Activated CD4-positive, alpha-beta T cell treated with anti-CD3 and anti-CD28 coated beads, Interleukin-2, amount 50 U/mL, for 24 hours (primary cell): ENCODE data around the gene SLC45A2.
"Not testable (repeated sequence)": the region's sequence is repeated elsewhere in the genome, so short reads cannot be mapped to it uniquely, and the experiment has no call there.

ENCODE experiments used
- DNase-seq, 2 donors: peaks; one replicate each; pipeline ENCODE4 v3.0.0-alpha.2; 2020; ENCODE audit warnings: low read depth in 1 of 2, low spot score in 1 of 2

Gene SLC45A2, protein sequence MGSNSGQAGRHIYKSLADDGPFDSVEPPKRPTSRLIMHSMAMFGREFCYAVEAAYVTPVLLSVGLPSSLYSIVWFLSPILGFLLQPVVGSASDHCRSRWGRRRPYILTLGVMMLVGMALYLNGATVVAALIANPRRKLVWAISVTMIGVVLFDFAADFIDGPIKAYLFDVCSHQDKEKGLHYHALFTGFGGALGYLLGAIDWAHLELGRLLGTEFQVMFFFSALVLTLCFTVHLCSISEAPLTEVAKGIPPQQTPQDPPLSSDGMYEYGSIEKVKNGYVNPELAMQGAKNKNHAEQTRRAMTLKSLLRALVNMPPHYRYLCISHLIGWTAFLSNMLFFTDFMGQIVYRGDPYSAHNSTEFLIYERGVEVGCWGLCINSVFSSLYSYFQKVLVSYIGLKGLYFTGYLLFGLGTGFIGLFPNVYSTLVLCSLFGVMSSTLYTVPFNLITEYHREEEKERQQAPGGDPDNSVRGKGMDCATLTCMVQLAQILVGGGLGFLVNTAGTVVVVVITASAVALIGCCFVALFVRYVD

DNA sequence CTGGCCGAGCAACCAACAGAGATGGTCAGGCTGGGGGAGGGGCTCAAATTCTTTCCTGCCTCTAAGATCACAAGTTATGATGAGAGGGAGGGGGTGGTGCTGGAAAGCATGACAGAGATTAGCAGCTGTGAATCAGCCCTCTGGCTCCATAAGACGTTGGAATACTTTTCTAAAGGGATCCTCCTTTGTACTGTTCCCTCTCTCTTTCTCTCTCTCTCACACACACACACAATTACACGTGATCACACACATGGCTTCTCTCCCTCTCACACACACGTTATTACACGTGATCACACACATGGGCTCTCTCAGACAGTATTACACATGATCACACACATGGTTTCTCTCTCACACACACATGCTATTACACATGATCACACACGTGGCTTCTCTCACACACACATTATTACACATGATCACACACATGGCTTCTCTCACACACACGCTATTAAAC, at the start of gene SLC45A2:
TSS of gene SLC45A2 (minus strand) at position 23 of the 454 bp plus-strand sequence. CDS start 110 bp downstream, outside the sequence.
- no peak for DNase-seq

- DNase-seq, result no peak
Observed at GRCh38 chr5:34031966-34032365, 47.5 kb upstream of the SLC45A2 start.

DNA sequence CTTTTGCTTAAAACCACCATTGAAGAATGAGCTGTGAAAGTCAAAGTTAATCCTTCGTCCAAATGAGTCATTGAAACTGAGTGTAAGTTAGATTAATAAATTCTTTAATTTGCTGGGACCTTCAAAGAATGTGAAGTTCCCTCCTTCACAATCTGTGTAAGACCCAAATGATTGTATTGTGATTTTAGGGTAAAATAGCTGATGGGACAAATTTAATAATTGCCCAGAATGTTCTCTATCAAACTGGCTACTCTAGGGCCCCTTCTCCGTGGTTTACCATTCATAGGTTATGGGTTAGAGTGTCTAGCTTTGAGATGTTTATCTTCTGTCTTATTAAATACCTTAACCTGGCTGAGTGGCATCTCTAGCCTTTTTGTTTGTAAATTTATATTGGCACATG, 46.6 kb upstream of the SLC45A2 start:
- no peak for DNase-seq

- not testable (repeated sequence) for DNase-seq
Observed at GRCh38 chr5:34030585-34030984, 46.1 kb upstream of the SLC45A2 start.

DNA sequence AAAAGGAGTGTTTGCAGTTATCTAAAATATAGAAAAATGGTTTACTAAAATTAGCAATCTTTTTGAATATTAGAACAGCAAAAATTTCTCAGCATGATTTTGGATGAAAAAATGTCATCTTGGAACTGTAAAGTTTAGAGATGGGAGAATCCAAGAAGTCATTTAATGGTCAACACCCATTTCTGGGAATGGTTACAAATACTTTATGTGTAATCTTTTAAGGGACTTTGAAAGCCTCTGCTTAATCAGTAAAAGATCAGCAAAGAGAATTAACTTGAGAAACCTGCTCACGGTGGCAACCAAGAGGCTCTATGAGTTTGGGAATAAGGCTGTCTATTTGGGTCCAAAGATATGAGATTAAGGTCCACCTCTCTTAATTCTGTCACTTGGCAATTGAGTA, 45.6 kb upstream of the SLC45A2 start:
- DNase-seq, result no peak

GRCh38 chr5:34028349-34028748, 43.9 kb upstream of the SLC45A2 start:
- no peak for DNase-seq

DNA sequence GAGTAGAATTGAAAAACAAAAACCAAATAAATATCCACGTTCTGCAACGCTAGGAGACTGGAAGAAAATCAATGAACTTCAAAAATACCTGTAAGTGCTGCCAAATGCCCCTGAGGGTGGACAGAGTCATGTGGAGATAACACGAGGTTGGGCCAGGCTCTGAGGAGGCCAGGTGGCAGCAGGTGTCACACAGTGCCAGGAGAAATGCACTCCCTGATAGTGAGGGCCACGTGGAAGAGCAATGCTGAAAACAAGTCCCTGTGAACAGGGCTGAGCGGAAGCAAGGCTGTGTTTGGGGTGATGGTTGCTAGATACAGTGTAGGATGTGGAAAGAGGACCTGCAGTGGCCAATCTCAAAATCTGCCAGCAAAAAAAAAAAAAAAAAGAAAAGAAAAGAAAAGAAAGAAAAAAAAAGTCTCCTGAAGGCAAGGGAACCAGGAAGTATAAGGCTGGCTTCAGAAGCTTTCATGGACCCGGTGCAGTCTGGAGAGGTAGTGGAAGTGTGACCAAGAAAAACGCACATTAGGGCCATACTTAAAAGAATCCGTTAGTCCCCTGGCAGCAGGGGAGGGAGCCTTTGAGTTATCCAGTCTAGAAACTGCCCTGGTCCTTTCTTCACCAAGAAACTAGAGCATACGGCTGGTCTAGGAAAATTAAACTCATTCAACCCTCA, 41.7 kb upstream of the SLC45A2 start:
- no peak for DNase-seq

DNA sequence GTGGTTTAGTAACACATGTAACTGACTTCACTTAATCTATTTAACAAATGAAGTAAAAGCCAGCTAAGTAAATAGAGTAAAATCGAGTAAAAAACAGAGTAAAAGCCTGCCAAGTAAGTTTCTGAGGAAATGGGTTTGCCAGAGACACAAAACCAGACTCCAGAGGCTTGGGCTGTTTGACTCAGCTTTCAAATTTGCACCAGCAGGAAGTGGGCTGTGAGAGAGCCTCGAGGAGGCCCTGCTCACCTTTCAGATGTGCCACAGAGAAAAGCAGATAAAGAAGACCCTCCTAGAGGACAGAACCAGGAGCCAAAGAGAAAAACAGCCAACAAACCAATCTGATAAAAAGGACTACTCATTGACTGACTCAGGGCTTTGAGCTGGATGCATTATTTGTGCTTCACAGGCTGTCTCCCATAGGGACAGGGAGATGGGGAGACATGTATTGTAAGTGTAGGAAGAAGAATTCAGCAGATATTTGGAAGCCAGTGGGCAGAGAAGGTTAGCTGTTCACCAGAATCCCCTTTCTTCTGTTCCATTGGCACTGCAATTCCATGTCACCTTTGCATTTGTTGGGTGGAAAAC, 37.7 kb upstream of the SLC45A2 start:
- peak in 1 of 2 donors; percentile 17 for DNase-seq

GRCh38 chr5:34021334-34021733, 36.8 kb upstream of the SLC45A2 start:
- DNase-seq, result no peak

DNA sequence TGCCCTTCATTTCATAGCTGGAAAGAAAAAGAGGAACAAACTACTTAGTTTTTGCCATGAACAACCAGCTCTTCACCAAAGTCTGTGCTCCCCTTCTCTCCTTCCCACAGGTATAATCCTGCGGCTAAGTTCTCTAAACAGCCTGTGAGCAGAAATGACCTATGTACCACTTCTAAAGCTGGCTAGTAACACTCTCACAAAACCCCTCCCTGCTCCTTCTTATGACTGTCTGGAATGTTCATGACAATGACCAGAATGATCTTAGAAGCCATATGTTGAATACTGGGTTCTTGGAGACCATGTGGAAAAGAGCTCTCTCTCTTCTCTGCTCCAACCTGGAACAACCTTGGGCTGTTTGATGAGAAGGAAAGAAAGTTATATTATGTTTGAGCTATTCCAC, 36.2 kb upstream of the SLC45A2 start:
- DNase-seq, result no peak

GRCh38 chr5:34017254-34017653, 32.8 kb upstream of the SLC45A2 start:
- DNase-seq, result no peak

DNA sequence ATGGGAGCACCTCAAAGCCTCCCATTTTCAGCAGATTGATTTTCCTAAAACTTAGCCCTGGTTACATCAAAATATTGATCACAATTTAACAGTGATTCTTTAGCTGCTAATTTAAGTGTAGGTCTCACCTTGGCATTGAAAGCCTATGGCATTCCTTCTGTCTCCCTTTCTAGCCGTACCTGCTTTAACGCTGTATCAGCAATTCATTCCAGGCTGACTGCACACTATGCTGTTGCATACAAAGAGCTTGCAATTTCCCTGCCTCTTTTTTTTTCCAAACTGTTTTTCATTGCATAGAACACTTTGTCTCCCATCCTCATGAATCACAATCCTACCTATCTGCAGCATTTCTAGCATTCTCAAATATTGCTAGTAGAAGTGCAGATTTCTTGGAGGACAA, 32.3 kb upstream of the SLC45A2 start:
- DNase-seq, result no peak

DNA sequence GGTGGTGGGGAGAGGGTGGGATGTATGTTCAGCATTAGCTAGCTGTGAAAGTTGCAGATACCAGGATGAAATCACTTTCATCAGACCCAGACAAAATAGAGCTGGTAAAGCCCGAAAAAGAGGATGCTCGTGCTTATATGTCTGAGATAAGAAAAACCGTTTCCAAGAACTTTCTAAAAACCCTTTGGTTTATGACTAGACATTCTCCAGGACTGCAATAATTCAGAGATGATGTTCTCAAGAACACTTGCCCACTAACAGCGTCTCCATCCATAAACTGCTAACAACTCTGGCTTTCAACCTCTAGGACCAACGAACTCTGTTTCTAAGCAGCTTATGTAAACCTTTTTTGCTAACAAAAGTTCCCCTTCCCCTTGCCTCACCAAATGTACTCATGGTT, 31.7 kb upstream of the SLC45A2 start:
- DNase-seq, result no peak

DNA sequence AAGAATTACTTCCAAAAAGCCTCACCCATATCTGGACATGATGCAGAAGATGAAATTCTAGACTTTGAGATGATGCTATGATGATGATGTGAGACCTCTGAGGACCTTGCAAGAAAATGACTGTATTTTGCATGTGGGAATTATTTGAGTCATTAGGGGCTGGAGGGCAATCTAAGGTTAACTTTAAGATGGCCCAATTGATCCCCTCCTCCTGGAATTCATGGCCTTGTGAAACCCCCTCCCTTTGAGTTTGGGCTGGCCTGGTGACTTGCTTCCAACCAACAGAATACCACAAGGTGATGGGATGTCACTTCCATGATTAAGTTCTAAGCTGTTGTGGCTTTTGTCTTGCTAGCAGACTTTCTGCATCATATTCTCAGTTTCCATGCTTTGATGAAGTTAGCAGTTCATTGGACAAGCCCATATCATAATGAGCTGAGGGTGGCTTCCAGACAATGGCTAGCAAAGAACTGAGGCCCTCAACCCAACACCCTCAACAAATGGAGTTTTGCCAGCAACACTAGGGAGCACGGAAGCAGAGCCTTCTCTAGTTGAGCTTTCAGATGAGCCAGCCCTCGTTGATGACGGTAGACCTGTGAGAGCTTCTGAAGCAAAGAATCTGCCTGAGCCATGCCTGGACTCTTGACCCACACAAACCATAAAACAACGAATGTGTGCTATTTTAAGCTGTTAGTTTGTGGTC, 30.8 kb upstream of the SLC45A2 start:
- DNase-seq, result no peak

DNA sequence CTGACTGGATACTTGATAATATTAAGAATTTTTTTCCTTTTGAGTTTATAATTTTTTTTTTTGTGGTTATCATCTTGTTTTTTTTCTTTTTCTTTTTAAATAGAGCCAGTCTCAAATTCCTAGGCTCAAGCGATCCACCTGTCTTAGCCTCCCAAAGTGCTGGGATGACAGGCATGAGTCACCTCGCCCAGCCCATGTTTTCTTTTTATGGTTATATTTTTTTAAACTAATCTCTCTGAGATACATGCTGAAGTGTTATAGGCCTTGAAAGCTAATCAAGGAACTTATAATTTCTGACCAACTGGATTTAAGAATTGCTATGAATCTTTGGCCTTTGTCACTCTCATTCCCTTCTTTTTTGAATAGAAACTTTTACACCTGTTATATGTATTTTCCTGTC, 30.1 kb upstream of the SLC45A2 start:
- no peak for DNase-seq

- DNase-seq, result no peak
Observed at GRCh38 chr5:34013547-34013946, 29.1 kb upstream of the SLC45A2 start.

DNA sequence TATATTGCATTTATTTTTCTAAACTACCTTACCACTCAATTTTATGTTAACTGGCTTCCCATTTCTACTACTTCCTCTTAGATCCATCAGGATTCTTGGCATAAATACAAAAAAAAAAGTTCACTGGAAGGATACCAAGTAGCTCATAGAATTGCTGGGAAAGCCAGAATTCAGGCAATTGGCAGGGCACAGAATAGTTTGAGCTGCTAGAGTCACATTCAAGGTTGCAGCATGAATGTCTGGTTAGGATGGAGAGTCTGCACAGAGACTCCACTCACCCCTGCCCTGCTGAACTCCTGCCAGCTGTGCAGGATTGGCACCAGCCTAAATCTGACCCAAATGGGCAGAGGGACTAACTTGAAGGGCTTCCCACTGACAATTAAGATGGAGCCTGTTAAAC, 28.3 kb upstream of the SLC45A2 start:
- DNase-seq, result no peak

GRCh38 chr5:34011536-34011935, 27.0 kb upstream of the SLC45A2 start:
- DNase-seq, result no peak

- DNase-seq, result not testable (repeated sequence)
Observed at GRCh38 chr5:34010146-34010545, 25.7 kb upstream of the SLC45A2 start.

DNA sequence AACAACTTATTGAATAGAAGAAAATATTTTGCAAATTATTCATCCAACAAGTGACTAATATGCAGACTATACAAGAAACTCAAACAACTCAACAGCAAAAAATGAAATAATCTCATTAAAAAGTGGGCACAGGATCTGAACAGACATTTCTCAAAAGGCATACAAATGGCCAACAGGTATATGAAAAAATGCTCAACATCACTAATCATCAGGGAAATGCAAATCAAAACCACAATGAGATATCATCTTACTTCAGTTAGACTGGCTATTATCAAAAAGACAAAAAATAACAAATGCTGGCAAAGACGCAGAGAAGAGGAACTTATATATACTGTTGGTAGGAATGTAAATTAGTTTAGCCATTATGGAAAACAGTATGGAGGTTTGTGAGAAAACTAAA, 25.1 kb upstream of the SLC45A2 start:
- no peak for DNase-seq

DNA sequence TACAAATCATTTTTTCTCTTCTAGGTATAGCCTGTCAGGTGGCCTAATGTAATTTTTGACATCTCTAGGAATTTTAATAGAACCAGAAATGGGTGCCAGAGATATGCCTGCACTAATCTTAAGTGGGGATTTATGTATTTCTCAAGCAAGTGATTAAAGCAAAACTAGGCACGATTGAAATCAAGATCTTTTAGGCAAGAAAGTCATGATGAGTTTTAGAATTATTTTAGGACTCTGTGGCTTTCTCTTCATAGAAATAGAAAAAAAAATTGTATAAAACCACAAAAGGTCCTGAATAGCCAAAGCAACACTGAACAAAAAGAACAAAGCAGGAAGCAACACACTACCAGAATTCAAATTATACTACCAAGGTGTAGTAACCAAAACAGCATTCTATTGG, 24.3 kb upstream of the SLC45A2 start:
- no peak for DNase-seq
